Keratinocyte (primary cell): ENCODE data around the gene PRRT3.

Source experiments
- EZH2 ChIP-seq: IDR thresholded peaks from one replicate; pipeline ENCODE4 v1.6.1; 2012; ENCODE audit warnings: inconsistent platforms, mild to moderate bottlenecking, low read length, moderate library complexity
- TF ChIP-seq, protein P1 (sequence below), 3 experiments: IDR thresholded peaks in 1 of 3; conservative IDR thresholded peaks in 1 of 3; optimal IDR thresholded peaks in 1 of 3; 2 replicates in 2 of 3; 3 replicates in 1 of 3; pipeline versions ENCODE3 to v1.5.1; 2011; ENCODE audit warnings: low read length in 3 of 3, mild to moderate bottlenecking in 3 of 3, moderate library complexity in 2 of 3, control low read depth in 1 of 3, inconsistent platforms in 1 of 3; ENCODE audit not compliant: insufficient read depth in 2 of 3; ENCODE audit errors: extremely low read depth in 1 of 3

GRCh38 chr3:9914011-9914410, 38.2 kb downstream of the PRRT3 start:
- TF ChIP-seq, protein P1, sequence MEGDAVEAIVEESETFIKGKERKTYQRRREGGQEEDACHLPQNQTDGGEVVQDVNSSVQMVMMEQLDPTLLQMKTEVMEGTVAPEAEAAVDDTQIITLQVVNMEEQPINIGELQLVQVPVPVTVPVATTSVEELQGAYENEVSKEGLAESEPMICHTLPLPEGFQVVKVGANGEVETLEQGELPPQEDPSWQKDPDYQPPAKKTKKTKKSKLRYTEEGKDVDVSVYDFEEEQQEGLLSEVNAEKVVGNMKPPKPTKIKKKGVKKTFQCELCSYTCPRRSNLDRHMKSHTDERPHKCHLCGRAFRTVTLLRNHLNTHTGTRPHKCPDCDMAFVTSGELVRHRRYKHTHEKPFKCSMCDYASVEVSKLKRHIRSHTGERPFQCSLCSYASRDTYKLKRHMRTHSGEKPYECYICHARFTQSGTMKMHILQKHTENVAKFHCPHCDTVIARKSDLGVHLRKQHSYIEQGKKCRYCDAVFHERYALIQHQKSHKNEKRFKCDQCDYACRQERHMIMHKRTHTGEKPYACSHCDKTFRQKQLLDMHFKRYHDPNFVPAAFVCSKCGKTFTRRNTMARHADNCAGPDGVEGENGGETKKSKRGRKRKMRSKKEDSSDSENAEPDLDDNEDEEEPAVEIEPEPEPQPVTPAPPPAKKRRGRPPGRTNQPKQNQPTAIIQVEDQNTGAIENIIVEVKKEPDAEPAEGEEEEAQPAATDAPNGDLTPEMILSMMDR (optimal IDR thresholded peaks at IDR 0.05 in 1 of 3, IDR thresholded peaks at IDR 0.05 in 1 of 3, conservative IDR thresholded peaks at IDR 0.05 in 1 of 3; ENCODE audit: extremely low read depth in 1 of 3, insufficient read depth in 2 of 3, low read length in 3 of 3): no peak
- TF ChIP-seq EZH2: no peak
